MCF 10A (cell line): ENCODE measurements around the gene ZFAND3. TPM values are rescaled to one million over a fixed set of nuclear protein-coding genes. Genes with fewer than 3 reads are reported as not detected.
"Not testable (repeated sequence)": the region's sequence is repeated elsewhere in the genome, so short reads cannot be mapped to it uniquely, and the experiment has no call there.

Experiments used
- BruUV-seq: library from RNA; stranded (reverse); fragments of 400-500 nt; replicated peaks from 2 replicates; lab custom pipeline; 2021; lab: Mats Ljungman, UMichigan
- CTCF ChIA-PET: fragments of 300-600 bp; sonication (Branson Sonifier 250); formaldehyde crosslinking; extraction: SDS; loops from one replicate; lab custom pipeline; 2021; ENCODE audit warnings: antibody characterized with exemption, inconsistent platforms; lab: Yijun Ruan, JAX
- POLR2A ChIA-PET: fragments of 300-600, 350-650 bp; sonication (Branson Sonifier 250); formaldehyde crosslinking; extraction: SDS; loops from one replicate; lab custom pipeline; 2020; ENCODE audit warnings: antibody characterized with exemption, inconsistent platforms; lab: Yijun Ruan, JAX
- DNase-seq: peaks from one replicate; pipeline ENCODE4 v3.0.0-alpha.2; 2018; ENCODE audit not compliant: unreplicated experiment
- H3K27ac Mint-ChIP-seq: one replicate; pipeline ENCODE4 v1.8.0; 2022; ENCODE audit warnings: mild to moderate bottlenecking, low read depth, mixed read lengths; ENCODE audit not compliant: unreplicated experiment
- H3K27me3 Mint-ChIP-seq: one replicate; pipeline ENCODE4 v1.8.0; 2022; ENCODE audit warnings: mixed read lengths; ENCODE audit not compliant: insufficient read depth, unreplicated experiment
- H3K36me3 Mint-ChIP-seq: one replicate; pipeline ENCODE4 v1.8.0; 2022; ENCODE audit warnings: mild to moderate bottlenecking, moderate library complexity, mixed read lengths; ENCODE audit not compliant: insufficient read depth, unreplicated experiment
- H3K4me1 Mint-ChIP-seq: one replicate; pipeline ENCODE4 v1.8.0; 2022; ENCODE audit warnings: mixed read lengths; ENCODE audit not compliant: insufficient read depth, unreplicated experiment
- H3K4me3 Mint-ChIP-seq: one replicate; pipeline ENCODE4 v1.8.0; 2022; ENCODE audit warnings: mild to moderate bottlenecking, moderate library complexity, mixed read lengths; ENCODE audit not compliant: unreplicated experiment
- H3K9me3 Mint-ChIP-seq: one replicate; pipeline ENCODE4 v1.8.0; 2022; ENCODE audit warnings: mixed read lengths; ENCODE audit not compliant: unreplicated experiment
- intact Hi-C: fragments of 100-400 bp; cut with micrococcal nuclease; formaldehyde crosslinking; loops from 2 replicates; pipeline ENCODE4 v1.14.1; 2022
- total RNA-seq: library from RNA; stranded (reverse); gene quantifications from 2 replicates; pipeline ENCODE4 v1.2.3, GENCODE V29; 2022
- TF ChIP-seq, protein P1 (sequence below): fragments of 200-600 bp; IDR thresholded peaks from one replicate; pipeline ENCODE4 v1.8.0; 2022; ENCODE audit warnings: antibody characterized with exemption, mild to moderate bottlenecking; ENCODE audit not compliant: unreplicated experiment

The ZFAND3 gene
- total RNA-seq, 1 experiment from 2014 or later = 100 TPM

- no peak for DNase-seq
- Mint-ChIP-seq H3K36me3 (peaks cover 10% of the 10 kb centered on the region), H3K27me3 (no peaks in the 10 kb centered on the region), H3K9me3 (no peaks in the 10 kb centered on the region), H3K4me1 (peaks cover 8% of the 10 kb centered on the region), H3K27ac (no peak overlapping the region), H3K4me3 (no peak overlapping the region)
- POLR2A ChIA-PET = interaction anchor here (1.2 kb wide), 1 partner anchor 8 kb away, joined by 3 read pairs; no protein-coding TSS in a partner anchor
- TF ChIP-seq, protein P1, sequence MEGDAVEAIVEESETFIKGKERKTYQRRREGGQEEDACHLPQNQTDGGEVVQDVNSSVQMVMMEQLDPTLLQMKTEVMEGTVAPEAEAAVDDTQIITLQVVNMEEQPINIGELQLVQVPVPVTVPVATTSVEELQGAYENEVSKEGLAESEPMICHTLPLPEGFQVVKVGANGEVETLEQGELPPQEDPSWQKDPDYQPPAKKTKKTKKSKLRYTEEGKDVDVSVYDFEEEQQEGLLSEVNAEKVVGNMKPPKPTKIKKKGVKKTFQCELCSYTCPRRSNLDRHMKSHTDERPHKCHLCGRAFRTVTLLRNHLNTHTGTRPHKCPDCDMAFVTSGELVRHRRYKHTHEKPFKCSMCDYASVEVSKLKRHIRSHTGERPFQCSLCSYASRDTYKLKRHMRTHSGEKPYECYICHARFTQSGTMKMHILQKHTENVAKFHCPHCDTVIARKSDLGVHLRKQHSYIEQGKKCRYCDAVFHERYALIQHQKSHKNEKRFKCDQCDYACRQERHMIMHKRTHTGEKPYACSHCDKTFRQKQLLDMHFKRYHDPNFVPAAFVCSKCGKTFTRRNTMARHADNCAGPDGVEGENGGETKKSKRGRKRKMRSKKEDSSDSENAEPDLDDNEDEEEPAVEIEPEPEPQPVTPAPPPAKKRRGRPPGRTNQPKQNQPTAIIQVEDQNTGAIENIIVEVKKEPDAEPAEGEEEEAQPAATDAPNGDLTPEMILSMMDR = no peak
- BruUV-seq = TSS peak; percentile 25
- intact Hi-C loops = no loop called here
- CTCF ChIA-PET = interaction anchor here (0.6 to 0.9 kb wide), 2 partner anchors 80 to 294 kb away, joined by 3 to 4 read pairs; no protein-coding TSS in a partner anchor
Observed at GRCh38 chr6:38117281-38117680, 297.8 kb downstream of the ZFAND3 start.

DNA sequence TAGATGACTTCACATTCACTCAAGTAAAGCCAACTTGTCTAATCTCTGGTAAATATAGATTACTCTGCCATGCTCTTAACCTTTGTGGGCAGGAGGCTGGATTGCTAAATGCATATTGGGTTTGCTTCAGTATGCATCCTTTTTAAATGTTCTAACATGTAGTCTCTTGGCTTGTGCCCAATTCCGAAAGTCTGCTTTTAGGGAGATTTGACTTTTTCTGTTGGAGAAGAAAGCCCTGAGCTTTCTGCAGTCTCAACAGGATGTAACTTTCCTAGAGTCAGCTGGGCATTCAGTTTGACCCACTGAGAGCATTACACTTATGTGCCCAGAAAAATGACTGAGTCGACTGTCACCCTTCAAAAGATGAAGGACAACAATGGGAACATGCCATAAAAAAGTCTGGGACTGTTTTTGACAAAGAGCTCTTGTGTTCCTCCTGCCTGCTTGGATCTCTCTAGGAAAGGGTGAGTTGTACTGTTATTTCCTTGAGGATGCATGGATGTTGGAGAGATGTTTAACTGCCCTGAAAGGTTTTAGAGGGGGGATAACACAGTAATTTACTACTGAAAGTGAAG lies 299.4 kb downstream of the ZFAND3 start:
- POLR2A ChIA-PET = interaction anchor here (0.6 to 1.0 kb wide), 2 partner anchors 8 to 301 kb away, joined by 3 read pairs; no protein-coding TSS in a partner anchor
- H3K27ac Mint-ChIP-seq = no peak overlapping the region
- DNase-seq = no peak
- TF ChIP-seq, protein P1 = no peak
- CTCF ChIA-PET = interaction anchor here (0.6 kb wide), 1 partner anchor 327 kb away, joined by 7 read pairs; no protein-coding TSS in a partner anchor
- no TSS peak for BruUV-seq
- no peaks in the 10 kb centered on the region for H3K27me3 Mint-ChIP-seq
- no peak overlapping the region for H3K4me3 Mint-ChIP-seq
- intact Hi-C loops = no loop called here
- no peaks in the 10 kb centered on the region for H3K9me3 Mint-ChIP-seq
- peaks cover 10% of the 10 kb centered on the region for H3K36me3 Mint-ChIP-seq
- peaks cover 14% of the 10 kb centered on the region for H3K4me1 Mint-ChIP-seq

- Mint-ChIP-seq H3K4me1 (peaks cover 14% of the 10 kb centered on the region), H3K27me3 (no peaks in the 10 kb centered on the region), H3K9me3 (no peaks in the 10 kb centered on the region), H3K4me3 (no peak overlapping the region), H3K36me3 (peaks cover 10% of the 10 kb centered on the region), H3K27ac (no peak overlapping the region)
- DNase-seq = no peak
- no TSS peak for BruUV-seq
- TF ChIP-seq, protein P1 = no peak
- POLR2A ChIA-PET = interaction anchor here (0.6 to 1.0 kb wide), 3 partner anchors 9 to 324 kb away, joined by 3 read pairs; no protein-coding TSS in a partner anchor
- CTCF ChIA-PET = no interaction called here
- intact Hi-C loops = no loop called here
Observed at GRCh38 chr6:38119516-38119915, 300.0 kb downstream of the ZFAND3 start.

GRCh38 chr6:38124224-38124926 lies 304.8 kb downstream of the ZFAND3 start:
- H3K4me1 Mint-ChIP-seq, H3K9me3 Mint-ChIP-seq, intact Hi-C loops, POLR2A ChIA-PET, BruUV-seq, H3K27me3 Mint-ChIP-seq, DNase-seq, H3K4me3 Mint-ChIP-seq, H3K27ac Mint-ChIP-seq: not testable (repeated sequence)
- peaks cover 17% of the 10 kb centered on the region for H3K36me3 Mint-ChIP-seq
- CTCF ChIA-PET = interaction anchor here (0.6 to 1.3 kb wide), 2 partner anchors 8 to 369 kb away, joined by 3 read pairs; no protein-coding TSS in a partner anchor
